Measurements from ENCODE around the gene DYDC1. TPM values are rescaled to one million over a fixed set of nuclear protein-coding genes. Genes with fewer than 3 reads are reported as not detected.

Gene DYDC1
- polyA plus RNA-seq, 3 donors = not detected

GRCh38 chr10:80405626-80406025 lies 49.1 kb upstream of the DYDC1 start:
- no peaks in the 10 kb centered on the region for H4K20me1 ChIP-seq (ENCODE audit: insufficient read depth, low read length)
- no peak overlapping the region for H3K27ac Mint-ChIP-seq
- TF ChIP-seq CTCF (IDR thresholded peaks at IDR 0.05) = no peak
- H3K4me1 Mint-ChIP-seq = peaks cover 12% of the 10 kb centered on the region
- intact Hi-C loops (cut with micrococcal nuclease) = no loop called here
- 90% methylated on average over 3 of the region's 4 CpGs for WGBS (ENCODE audit: insufficient coverage)
- no peak overlapping the region for H3K4me3 ChIP-seq (replicated peaks in 1 of 3; ENCODE audit: low read depth in 2 of 3, low read length in 3 of 3)
- H3K27me3 ChIP-seq (ENCODE audit: control insufficient read depth in 2 of 2, insufficient read depth in 2 of 2, low read length in 2 of 2) = peaks cover 0 to 28% of the 10 kb centered on the region in 2 donors
- H3K4me2 ChIP-seq (replicated peaks; ENCODE audit: extremely low read depth, low read length, poor library complexity, severe bottlenecking) = no peak overlapping the region
- no peak overlapping the region for H2AFZ ChIP-seq (ENCODE audit: insufficient read depth, low read depth, low read length, poor library complexity, severe bottlenecking)
- no peaks in the 10 kb centered on the region for H3K36me3 ChIP-seq (replicated peaks in 1 of 2; ENCODE audit: control insufficient read depth in 1 of 2, insufficient read depth in 2 of 2, low read length in 2 of 2)
- peak overlapping the region in 1 of 2 donors; percentile 33 for H3K4me3 Mint-ChIP-seq
- no peak overlapping the region for H3K27ac ChIP-seq (ENCODE audit: low read depth in 1 of 2, low read length in 2 of 2)
- peaks cover 15 to 19% of the 10 kb centered on the region in 2 donors for H3K4me1 ChIP-seq (ENCODE audit: control insufficient read depth in 1 of 2, insufficient read depth in 2 of 2, low read length in 2 of 2)
- no peak for DNase-seq
- no peak overlapping the region for H3K9ac ChIP-seq (ENCODE audit: insufficient read depth, low read length, poor library complexity, severe bottlenecking)
- H3K9me3 Mint-ChIP-seq = peaks cover 0 to 3% (median 0%) of the 10 kb centered on the region in 7 donors
- H3K36me3 Mint-ChIP-seq = peaks cover 0 to 10% of the 10 kb centered on the region in 2 donors
- peaks cover 28 to 34% (median 32%) of the 10 kb centered on the region in 3 donors for H3K27me3 Mint-ChIP-seq (ENCODE audit: low read depth in 3 of 3)
- H3K9me3 ChIP-seq (replicated peaks in 1 of 2; ENCODE audit: control insufficient read depth in 1 of 2, insufficient read depth in 1 of 2, low read length in 2 of 2) = no peaks in the 10 kb centered on the region
- H3K79me2 ChIP-seq (ENCODE audit: insufficient read depth, low read length) = no peaks in the 10 kb centered on the region

GRCh38 chr10:80405035-80405434 lies 48.5 kb upstream of the DYDC1 start:
- no peaks in the 10 kb centered on the region for H4K20me1 ChIP-seq (ENCODE audit: insufficient read depth, low read length)
- no peak overlapping the region for H2AFZ ChIP-seq (ENCODE audit: insufficient read depth, low read depth, low read length, poor library complexity, severe bottlenecking)
- peaks cover 0 to 28% of the 10 kb centered on the region in 2 donors for H3K27me3 ChIP-seq (ENCODE audit: control insufficient read depth in 2 of 2, insufficient read depth in 2 of 2, low read length in 2 of 2)
- peaks cover 15 to 19% of the 10 kb centered on the region in 2 donors for H3K4me1 ChIP-seq (ENCODE audit: control insufficient read depth in 1 of 2, insufficient read depth in 2 of 2, low read length in 2 of 2)
- intact Hi-C loops (cut with micrococcal nuclease) = no loop called here
- no peak for DNase-seq
- no peaks in the 10 kb centered on the region for H3K36me3 ChIP-seq (replicated peaks in 1 of 2; ENCODE audit: control insufficient read depth in 1 of 2, insufficient read depth in 2 of 2, low read length in 2 of 2)
- H3K4me1 Mint-ChIP-seq = peaks cover 12% of the 10 kb centered on the region
- no CpG with 5 or more reads among the region's 1 CpG for WGBS (ENCODE audit: insufficient coverage)
- no peak overlapping the region for H3K9ac ChIP-seq (ENCODE audit: insufficient read depth, low read length, poor library complexity, severe bottlenecking)
- H3K36me3 Mint-ChIP-seq = peaks cover 0 to 10% of the 10 kb centered on the region in 2 donors
- H3K79me2 ChIP-seq (ENCODE audit: insufficient read depth, low read length) = no peaks in the 10 kb centered on the region
- no peaks in the 10 kb centered on the region for H3K9me3 ChIP-seq (replicated peaks in 1 of 2; ENCODE audit: control insufficient read depth in 1 of 2, insufficient read depth in 1 of 2, low read length in 2 of 2)
- no peak for TF ChIP-seq CTCF (IDR thresholded peaks at IDR 0.05)
- H3K4me3 Mint-ChIP-seq = no peak overlapping the region
- H3K27ac Mint-ChIP-seq = no peak overlapping the region
- no peak overlapping the region for H3K27ac ChIP-seq (ENCODE audit: low read depth in 1 of 2, low read length in 2 of 2)
- no peak overlapping the region for H3K4me2 ChIP-seq (replicated peaks; ENCODE audit: extremely low read depth, low read length, poor library complexity, severe bottlenecking)
- H3K4me3 ChIP-seq (replicated peaks in 1 of 3; ENCODE audit: low read depth in 2 of 3, low read length in 3 of 3) = no peak overlapping the region
- H3K27me3 Mint-ChIP-seq (ENCODE audit: low read depth in 3 of 3) = peaks cover 26 to 32% (median 29%) of the 10 kb centered on the region in 3 donors
- H3K9me3 Mint-ChIP-seq = peaks cover 0 to 3% (median 0%) of the 10 kb centered on the region in 7 donors
